Measurements from ENCODE around the gene RABEP2.
"Not testable (repeated sequence)": the region's sequence is repeated elsewhere in the genome, so short reads cannot be mapped to it uniquely, and the experiment has no call there.

Gene RABEP2

GRCh38 chr16:28876973-28877654 lies 47.9 kb downstream of the RABEP2 start:
- DNase-seq: no peak

- no peak for DNase-seq
These were observed 48.9 kb downstream of the RABEP2 start for GRCh38 chr16:28876019-28876659.

- DNase-seq: no peak
These were observed 49.7 kb downstream of the RABEP2 start for GRCh38 chr16:28875134-28876018.

GRCh38 chr16:28874406-28874805 lies 50.6 kb downstream of the RABEP2 start:
- no peak for DNase-seq

GRCh38 chr16:28873543-28874201 lies 51.4 kb downstream of the RABEP2 start:
- peak; percentile 1 to 8 for DNase-seq

- DNase-seq: no peak
These were observed 52.1 kb downstream of the RABEP2 start for GRCh38 chr16:28872952-28873351.

GRCh38 chr16:28869201-28869600 lies 55.8 kb downstream of the RABEP2 start:
- DNase-seq: no peak

- not testable (repeated sequence) for DNase-seq
These were observed 57.4 kb downstream of the RABEP2 start for GRCh38 chr16:28867646-28868045.

GRCh38 chr16:28867241-28867640 lies 57.8 kb downstream of the RABEP2 start:
- no peak for DNase-seq

GRCh38 chr16:28866454-28866804 lies 58.6 kb downstream of the RABEP2 start:
- no peak for DNase-seq

- no peak for DNase-seq
These were observed 59.1 kb downstream of the RABEP2 start for GRCh38 chr16:28865722-28866453.

GRCh38 chr16:28865001-28865688 lies 59.9 kb downstream of the RABEP2 start:
- DNase-seq: no peak

GRCh38 chr16:28863929-28864793 lies 60.9 kb downstream of the RABEP2 start:
- no peak for DNase-seq

- no peak for DNase-seq
These were observed 65.7 kb downstream of the RABEP2 start for GRCh38 chr16:28859326-28859725.

- no peak for DNase-seq
These were observed 66.6 kb downstream of the RABEP2 start for GRCh38 chr16:28858421-28858820.

Data from AML-193 (cell line).